GM18499 (cell line): ENCODE results near the gene IKZF4.
"Not testable (repeated sequence)": the region's sequence is repeated elsewhere in the genome, so short reads cannot be mapped to it uniquely, and the experiment has no call there.

Source experiments
- ATAC-seq: cut with Tn5 transposase; IDR thresholded peaks from one replicate; pipeline ENCODE4 v1.9.1; 2021; ENCODE audit warnings: moderate number of reproducible peaks; ENCODE audit not compliant: insufficient read depth, unreplicated experiment

The IKZF4 gene

DNA sequence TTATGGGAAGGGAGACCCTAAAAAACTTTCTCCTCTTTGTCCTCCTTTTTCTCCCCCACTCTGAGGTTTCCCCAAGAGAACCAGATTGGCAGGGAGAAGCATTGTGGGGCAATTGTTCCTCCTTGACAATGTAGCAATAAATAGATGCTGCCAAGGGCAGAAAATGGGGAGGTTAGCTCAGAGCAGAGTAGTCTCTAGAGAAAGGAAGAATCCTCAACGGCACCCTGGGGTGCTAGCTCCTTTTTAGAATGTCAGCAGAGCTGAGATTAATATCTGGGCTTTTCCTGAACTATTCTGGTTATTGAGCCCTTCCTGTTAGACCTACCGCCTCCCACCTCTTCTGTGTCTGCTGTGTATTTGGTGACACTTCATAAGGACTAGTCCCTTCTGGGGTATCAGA, 16.3 kb downstream of the IKZF4 start:
- no peak for ATAC-seq

DNA sequence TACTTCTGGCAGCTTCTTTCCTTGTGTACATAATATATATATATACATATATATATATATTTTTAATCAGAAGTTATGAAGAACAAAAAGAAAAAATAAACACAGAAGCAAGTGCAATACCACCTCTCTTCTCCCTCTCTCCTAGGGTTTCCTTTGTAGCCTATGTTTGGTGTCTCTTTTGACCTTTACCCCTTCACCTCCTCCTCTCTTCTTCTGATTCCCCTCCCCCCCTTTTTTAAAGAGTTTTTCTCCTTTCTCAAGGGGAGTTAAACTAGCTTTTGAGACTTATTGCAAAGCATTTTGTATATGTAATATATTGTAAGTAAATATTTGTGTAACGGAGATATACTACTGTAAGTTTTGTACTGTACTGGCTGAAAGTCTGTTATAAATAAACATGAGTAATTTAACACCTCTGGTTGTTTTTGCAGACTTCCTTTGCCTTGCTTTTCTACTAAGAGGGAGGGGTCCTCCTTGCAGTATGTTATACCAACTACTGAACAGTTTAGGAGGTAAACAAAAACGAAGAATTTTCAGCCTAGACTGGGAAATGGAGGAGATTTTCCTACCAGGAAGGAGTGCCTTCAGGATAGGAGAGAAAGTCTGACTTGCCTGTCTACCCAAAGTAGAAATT, 17.3 kb downstream of the IKZF4 start:
- no peak for ATAC-seq

DNA sequence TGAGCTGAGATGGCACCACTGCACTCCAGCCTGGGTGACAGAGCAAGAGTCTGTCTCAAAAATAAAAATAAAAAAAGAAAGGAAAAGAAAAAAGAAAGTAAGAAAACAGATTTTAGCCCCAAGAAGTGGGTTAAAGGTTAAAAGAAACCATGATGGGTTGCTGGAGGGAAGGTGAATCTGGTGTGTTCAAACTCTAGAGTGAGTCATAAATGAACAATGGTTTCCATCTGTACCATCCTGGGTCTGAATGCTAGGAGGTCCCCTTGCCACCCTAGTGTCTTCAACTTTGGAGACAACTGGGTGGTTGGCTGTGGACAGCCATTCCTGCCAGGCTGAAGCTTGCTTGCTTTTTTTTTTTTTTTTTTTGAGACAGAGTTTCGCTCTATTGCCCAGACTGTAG, 19.3 kb downstream of the IKZF4 start:
- ATAC-seq, result no peak

DNA sequence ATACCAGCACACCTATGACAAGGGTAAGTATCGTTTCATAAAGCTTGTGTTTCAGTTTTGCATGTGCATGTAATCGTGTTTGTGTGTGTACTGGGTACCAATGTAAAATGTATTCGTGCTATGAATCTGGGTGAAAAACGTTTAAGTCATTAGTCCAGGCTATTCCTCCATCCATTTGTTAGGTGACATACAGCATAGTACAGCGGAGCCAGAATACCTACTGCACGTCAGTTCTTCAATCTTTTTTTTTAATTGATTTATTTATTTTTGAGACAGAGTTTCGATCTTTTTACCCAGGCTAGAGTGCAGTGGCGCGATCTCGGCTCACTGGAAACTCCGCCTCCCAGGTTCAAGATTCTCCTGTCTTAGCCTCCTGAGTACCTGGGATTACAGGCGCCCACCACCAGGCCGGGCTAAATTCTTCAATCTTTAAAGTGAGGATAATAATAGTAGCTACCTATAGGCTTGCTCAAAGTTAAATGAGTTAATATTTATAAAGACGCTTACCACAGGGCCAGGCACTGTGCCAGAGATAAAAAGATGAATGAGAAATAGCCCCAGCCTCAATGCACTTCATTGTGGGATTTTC, 20.2 kb downstream of the IKZF4 start:
- ATAC-seq, result no peak

DNA sequence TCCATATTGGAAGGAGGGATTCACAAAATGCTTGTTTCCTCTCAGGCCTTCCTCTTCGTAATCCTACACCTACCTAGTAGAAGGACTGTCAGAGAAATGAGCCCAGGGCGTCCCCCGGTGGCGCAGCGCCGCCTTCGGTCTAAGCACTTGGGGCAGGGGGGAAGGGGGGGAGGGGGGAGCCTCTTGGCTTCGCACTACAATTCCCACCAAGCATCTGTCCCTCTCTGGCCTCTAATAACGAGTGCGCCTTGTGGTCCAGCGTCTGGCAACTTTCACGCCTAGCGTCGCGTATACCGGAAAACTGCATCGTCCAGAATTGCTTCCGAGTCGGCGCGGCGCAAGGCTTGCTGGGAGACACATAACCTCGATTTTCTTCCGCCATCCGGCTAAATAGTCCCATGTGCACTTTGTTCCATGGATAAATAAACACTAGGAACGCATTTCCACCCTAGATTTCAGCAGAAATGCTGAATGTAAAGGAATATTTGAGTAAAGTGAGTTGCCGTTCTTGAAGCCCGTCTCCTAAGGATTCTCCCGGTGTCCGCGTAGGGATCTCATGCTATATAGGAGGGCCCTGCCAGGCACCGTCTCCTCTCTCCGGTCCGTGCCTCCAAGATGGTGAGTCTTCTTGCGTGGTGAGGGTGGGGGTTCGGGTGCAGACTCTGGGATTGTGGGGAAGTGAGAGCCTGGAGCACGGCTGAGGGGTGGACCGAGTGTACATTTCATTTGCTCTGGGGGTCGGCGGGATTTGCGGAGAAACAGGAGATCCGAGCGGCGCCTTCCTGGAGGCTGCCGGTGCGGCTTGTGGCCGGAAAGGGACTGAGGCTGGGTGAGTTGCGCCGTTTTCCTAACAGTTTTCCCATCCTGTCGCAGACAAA, 20.9 kb downstream of the IKZF4 start, which contains the start of gene RPS26:
Gene RPS26, plus strand, starts transcription at position 367 of the 878 bp plus-strand sequence. Its CDS starts 249 bp downstream, at position 616.
- ATAC-seq, result peak; percentile 91

DNA sequence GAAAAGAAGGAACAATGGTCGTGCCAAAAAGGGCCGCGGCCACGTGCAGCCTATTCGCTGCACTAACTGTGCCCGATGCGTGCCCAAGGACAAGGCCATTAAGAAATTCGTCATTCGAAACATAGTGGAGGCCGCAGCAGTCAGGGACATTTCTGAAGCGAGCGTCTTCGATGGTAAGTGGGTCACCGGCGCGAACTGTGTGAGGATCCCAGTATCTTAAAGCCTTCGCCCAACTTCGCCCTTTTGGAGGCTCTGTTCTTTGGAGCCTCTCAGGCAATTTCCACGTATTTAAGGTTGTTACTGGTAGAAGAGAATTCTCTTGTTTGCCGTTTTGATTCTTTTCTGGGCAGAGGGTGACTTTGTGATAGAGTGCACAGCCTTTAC, 21.6 kb downstream of the IKZF4 start:
- not testable (repeated sequence) for ATAC-seq

DNA sequence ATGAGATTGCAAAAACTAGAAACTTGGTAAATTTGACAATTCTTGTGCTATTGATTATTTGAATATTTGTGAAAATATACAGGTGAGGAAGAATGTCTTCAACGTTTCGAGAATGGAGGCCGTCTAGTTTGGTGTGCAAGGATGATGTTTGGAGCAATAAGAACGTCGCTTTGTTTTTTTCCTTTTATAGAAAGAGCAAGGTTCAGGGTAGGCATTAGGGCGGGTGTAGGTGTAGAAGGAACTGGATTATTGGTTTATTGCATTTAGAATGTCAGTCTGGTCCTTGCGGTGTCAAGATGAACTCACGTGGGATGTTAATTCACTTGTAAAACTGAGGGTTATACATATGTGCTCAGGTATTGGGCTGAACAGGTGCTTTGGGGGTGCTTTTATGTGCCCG, 22.0 kb downstream of the IKZF4 start:
- no peak for ATAC-seq

DNA sequence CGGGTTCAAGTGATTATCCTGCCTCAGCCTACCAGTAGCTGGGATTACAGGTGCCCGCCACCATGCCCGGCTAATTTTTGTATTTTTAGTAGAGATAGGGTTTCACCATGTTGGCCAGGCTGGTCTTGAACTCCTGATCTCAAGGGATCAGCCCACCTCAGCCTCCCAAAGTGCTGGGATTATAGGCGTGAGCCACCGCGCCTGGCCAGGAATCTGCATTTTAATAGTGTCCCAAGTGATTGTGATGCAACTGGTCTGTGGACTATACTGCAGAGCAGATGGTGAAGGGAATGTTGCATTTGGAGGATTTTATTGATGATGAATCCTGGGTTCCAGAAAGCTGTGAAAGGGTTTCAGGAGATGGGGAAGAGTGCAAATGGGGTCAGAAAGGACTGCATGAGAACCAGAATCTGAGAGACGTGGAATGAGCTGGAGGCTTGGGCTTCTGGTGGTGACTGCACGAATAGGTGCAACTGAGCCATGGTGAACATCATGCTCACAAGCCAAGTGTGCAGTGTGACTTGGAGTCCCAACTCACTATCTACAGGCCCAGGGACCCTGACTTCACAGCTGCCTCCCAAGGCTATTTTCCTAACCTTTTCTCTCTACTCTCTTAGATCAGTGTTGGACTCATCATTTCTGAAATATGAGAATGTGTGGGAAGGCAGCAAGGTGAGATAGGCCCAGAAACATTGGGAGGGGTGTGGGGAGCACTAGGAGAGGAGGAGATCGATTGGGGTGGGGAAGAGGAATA, 25.4 kb downstream of the IKZF4 start:
- no peak for ATAC-seq

DNA sequence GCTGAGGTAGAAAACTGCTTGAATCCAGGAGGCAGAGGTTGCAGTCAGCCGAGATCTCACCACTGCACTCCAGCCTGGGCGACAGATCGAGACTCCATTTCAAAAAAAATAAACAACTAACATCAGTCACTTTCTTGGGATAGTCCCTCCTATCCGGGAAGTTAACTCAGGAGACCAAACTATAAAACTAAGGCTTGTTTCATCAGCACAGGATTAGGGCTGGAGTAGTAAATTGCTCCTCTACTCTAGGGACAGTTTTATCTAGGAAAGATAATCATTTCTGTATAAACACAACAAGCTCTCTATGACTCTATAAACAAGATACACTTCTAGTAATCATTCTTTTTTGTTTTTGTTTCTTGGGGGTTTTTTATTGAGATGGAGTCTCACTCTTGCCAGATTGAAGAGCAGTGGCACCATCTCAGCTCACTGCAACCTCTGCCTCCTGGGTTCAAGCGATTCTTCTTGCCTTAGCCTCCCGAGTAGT, 32.6 kb downstream of the IKZF4 start:
- ATAC-seq, result no peak

DNA sequence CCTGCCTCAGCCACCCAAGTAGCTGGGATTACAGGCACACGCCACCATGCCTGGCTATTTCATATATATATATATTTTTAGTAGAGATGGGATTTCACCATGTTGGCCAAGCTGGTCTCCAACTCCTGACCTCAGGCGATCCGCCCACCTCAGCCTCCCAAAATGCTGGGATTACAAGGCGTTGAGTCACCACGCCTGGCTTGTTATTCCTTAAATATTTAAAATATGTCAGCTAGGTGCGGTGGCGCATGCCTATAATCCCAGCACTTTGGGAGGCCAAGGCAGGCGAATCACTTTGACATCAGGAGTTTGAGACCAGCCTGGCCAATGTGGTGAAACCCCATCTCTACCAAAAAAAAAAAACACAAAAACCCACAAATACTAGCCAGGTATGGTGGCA, 39.1 kb downstream of the IKZF4 start:
- ATAC-seq, result not testable (repeated sequence)

DNA sequence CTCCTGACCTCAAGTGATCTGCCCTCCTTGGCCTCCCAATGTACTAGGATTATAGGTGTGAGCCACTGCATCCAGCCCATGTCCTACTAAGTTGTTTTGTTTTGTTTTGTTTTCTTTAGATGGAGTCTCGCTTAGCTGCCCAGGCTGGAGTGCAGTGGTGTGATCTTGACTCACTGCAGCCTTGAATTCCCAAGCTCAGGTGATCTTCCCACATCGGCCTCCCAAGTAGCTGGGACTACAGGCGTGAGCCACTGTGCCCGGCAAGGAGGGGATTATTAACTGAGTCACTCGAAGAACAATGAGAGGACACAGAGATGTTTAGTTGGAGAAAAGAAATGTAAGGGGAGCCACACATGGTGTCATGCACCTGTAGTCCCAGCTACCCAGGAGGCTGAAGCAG, 41.1 kb downstream of the IKZF4 start:
- no peak for ATAC-seq

DNA sequence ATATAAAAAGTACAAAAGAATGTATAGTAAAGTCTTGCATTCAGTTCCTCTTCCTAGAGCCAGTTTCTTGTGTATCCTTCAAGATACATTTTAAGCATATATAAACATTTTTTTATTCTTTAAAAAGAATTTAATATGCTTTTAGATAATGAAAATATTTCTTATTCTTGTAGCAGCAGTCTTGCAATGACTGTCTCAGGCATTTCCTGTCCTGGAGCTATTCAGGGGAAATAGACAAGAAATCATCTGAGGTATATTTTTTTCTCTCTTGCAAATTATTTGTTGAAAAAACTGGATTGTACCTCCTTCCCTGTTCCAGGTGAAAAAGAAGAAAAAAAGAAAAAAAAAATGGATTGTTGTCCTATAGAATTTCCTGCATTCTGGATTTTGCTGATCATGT, 42.2 kb downstream of the IKZF4 start:
- no peak for ATAC-seq

DNA sequence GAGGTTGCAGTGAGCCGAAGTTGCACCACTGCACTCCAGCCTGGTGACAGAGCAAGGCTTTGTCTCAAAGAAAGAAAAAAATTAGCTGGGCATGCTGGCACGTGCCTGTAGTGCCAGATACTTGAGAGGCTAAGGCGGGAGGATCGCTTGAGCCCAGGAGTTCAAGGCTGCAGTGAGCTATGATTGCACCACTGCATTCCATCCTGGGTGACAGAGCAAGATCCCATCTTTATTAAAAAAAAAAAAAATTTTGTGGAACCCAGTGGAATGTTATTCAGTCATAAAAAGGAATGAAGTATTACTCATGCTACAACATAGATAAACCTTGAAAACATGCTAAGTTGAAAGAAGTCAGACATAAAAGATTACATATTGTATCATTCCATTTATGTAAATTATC, 50.8 kb downstream of the IKZF4 start:
- no peak for ATAC-seq

DNA sequence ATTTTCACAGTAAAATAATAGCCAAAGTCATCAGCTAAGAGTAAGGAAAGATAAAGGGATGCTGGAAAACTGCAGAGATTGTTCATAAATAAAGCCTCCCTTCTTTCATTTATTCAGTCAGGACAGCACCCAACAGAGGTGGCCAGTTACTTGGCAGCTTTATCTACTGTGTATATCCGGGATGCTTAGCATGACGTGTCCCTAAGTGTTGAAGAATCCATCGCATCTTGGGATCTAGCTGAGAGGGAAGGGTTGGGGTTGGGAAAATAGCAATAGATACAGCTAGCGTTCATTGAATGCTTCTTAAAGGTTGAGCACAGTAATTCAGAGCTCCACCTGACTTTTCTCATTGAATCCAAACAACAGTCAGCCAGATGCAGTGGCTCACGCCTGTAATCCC, 53.6 kb downstream of the IKZF4 start:
- no peak for ATAC-seq

DNA sequence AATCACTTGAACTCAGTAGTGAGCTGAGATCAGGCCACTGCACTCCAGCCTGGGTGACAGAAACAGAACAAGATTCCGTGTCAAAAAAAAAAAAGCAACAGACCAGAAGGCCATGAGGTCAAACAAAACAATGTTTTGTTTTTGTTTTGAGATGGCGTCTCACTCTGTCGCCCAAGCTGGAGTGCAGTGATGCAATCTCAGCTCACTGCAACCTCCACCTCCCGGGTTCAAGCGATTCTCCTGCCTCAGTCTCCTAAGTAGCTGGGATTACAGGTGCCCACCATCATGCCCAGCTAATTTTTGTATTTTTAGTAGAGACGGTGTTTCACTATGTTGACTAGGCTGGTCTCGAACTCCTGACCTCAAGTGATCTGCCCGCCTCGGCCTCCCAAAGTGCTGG, 57.1 kb downstream of the IKZF4 start:
- ATAC-seq, result not testable (repeated sequence)

DNA sequence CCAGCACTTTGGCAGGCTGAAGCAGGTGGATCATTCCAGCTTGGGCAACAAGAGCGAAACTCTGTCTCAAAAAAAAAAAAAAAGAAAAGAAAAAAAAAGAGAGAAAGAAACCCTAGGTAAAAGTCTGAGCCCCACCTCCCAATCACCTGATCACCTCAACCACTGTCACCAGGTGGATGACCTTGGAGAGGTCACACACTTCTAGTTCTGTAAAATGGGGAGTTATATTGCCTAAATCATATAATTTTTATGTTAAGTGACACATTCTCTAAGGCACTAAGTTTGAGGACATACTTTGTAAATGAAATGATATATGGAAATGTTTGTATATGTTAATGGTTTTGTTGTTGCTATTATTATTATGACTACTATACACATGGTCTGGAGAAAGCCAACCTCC, 57.6 kb downstream of the IKZF4 start:
- no peak for ATAC-seq

DNA sequence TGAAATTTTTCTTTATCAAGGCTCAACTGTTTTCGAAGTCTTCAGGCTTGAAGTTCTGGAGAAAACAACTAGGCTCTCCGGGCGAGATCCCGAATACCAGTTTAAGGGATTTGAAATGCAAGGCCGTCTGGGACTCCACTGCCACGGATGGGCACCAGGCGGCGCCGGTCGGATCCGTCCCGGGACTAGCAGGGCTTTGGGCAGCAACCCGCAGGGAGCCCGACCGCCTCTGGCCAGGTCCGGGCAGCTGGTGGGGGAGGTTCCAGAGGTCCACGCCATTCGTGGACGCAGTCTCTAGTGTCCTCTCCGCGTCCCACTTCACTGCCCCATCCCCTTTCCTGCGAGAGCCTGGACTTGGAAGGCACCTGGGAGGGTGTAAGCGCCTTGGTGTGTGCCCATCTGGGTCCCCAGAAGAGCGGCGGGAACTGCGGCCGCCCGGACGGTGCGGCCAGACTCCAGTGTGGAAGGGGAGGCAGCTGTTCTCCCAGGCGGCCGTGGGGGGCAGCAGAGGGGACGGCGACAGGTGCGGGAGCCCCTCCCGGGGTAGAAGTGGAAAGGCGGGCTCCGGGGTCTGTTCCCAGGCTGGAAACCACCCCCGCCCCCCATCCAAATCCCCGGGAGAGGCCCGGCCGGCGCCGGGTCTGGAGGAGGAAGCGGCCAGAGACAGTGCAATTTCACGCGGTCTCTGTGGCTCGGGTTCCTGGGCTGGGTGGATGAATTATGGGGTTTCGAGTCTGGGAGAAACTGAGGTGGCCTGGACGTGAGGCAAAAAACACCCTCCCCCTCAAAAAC, 58.3 kb downstream of the IKZF4 start:
- no peak for ATAC-seq

DNA sequence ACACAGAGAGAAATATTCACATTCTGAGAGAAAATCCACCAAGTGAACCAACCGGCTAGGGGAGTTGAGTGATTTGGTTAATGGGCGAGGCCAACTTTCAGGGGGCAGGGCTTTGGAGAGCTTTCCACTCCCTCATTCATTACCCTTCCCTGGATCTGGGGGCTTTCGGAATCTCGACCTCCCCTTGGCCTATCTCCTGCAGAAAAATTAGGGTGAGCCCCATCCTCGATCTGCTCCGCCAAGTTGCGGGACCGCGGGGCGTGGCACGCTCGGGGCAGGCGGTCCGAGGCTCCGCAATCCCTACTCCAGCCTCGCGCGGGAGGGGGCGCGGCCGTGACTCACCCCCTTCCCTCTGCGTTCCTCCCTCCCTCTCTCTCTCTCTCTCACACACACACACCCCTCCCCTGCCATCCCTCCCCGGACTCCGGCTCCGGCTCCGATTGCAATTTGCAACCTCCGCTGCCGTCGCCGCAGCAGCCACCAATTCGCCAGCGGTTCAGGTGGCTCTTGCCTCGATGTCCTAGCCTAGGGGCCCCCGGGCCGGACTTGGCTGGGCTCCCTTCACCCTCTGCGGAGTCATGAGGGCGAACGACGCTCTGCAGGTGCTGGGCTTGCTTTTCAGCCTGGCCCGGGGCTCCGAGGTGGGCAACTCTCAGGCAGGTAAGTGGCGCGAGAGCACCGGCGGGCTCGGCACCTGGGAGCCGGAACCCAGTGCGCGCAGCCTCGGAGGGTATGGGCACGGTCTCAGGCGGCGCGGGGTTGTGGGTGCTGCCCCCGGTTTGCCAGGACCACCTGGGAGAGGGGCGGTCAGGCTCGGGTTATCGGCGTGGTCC, 59.1 kb downstream of the IKZF4 start, which contains the start of gene ERBB3:
Gene ERBB3, plus strand, starts transcription at position 443 of the 833 bp plus-strand sequence. Its CDS starts 136 bp downstream, at position 579.
- ATAC-seq, result no peak
